T-helper 9 cell (primary cell): ENCODE data around the gene C11orf98.
"Not testable (repeated sequence)": the region's sequence is repeated elsewhere in the genome, so short reads cannot be mapped to it uniquely, and the experiment has no call there.

Experiments used
- DNase-seq: peaks from one replicate; pipeline ENCODE4 v3.0.0-alpha.2; 2020

Gene C11orf98

DNA sequence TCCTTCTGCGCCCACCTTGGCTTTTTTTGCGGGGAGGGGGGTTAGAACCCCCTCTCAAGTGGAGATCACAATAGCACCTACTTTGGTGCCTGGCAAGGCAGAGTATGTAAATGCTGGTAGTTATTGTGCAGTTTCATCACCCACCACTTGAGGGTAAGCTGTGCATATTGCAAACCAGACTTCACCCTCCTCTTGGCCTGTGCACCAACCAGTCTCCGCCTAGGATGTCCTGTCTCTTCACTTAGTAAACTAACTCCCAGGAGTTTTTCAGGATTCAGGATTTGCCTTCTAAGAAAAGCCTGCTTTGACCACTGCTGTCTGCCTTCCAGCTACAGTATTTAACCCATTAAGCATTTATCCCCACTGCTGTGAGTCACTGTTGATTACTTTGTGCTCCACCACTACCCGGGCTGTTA lies 15.8 kb upstream of the C11orf98 start:
- DNase-seq: no peak

DNA sequence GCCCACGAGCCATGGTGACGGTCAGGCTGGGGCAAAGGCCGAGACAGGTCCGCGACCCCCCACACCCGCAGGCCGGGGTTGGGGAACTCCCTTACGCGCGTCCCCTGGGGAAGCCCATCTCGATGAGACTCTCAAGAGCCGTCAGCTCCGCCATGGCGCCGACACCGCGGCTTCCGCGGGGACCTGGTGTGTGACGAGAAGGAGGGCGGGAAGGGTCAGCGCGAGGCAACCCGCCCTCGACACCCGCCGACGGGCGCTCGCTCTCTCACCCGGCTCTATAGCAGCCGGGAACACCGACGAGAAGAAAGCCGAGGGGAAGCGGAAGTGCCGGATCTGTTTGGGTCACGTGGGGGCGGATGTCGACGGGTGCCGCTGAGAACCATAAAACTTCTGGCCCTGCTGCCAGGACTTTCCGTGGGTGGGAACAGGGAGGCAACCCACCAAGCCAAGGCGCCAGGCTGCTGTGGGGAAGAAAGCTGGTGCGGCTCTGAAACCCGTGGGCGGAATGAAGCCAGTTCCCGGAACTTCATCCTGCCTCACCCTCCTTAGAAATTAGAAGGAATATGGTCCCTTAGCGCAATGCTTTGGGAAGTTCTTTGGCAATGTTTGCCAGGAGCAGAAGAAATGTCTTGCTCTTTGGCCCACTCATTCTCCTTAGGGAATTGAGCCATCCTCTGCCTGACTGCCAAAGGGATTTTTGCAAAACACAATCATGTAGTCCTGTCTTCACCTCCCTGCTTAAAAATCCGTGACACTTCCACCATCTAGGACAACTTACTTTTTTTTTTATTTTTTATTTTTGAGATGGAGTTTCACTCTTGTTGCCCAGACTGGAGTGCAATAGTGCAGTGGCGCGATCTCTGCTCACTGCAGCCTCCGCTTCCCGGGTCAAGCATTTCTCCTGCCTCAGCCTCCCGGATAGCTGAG lies 14.0 kb upstream of the C11orf98 start, which contains the start of gene UBXN1:
UBXN1 (minus strand) TSS at position 304 of the 927 bp plus-strand sequence; CDS start at position 154, 150 bp downstream.
- DNase-seq: peak; percentile 75

- DNase-seq: no peak
Measured at GRCh38 chr11:62678433-62678769, 13.4 kb upstream of the C11orf98 start.

- DNase-seq: no peak
Measured at GRCh38 chr11:62677714-62678113, 12.7 kb upstream of the C11orf98 start.

DNA sequence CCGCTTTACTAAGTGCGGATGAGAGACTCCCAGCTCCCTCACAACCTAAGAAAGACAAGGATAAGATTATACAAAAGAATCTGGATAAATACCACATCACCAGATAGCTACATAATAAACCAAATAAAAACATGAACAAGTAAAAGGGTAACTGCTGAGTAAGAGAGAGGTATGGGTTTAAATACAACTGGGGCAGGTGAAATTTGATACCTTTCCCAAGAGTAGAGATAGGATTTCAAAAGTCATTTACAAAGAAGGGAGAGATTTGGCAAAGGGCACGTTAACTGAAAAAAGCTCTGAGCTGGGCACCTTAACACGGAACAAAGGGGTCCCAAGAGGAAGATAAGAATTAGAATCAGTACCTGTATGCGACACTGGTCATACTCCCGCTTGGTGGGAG lies 12.1 kb upstream of the C11orf98 start:
- DNase-seq: no peak

- DNase-seq: no peak
Measured at GRCh38 chr11:62676698-62677097, 11.7 kb upstream of the C11orf98 start.

GRCh38 chr11:62675415-62675814 lies 10.4 kb upstream of the C11orf98 start:
- not testable (repeated sequence) for DNase-seq

GRCh38 chr11:62673196-62673525 lies 8.2 kb upstream of the C11orf98 start:
- DNase-seq: no peak

GRCh38 chr11:62671608-62672389 lies 6.8 kb upstream of the C11orf98 start, which contains the start of the genes LBHD1 and UQCC3:
Gene LBHD1 (minus strand): TSS chr11:62672267. CDS start chr11:62670031, 2,236 bp downstream.
Gene UQCC3 (plus strand): TSS chr11:62671673. CDS start chr11:62671746, 73 bp downstream.
- peak; percentile 55 for DNase-seq

DNA sequence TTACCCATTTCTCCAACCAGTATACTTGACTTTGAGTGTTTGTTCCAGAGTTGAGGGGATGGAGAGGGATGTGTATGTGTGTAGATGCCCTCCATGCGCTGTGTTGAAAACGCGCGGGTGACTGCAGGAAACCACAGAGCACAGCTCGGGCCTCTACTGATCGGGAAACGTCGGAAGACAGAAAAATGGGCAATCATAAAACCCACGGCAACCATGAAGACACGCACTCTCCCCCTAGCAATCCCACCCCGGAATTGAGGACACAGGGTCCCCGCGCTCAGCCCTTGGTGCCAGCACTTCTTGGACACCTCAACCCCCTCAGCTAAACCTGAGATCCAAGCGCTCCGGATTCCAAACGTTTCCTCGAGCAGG lies 6.2 kb upstream of the C11orf98 start:
- DNase-seq: no peak

DNA sequence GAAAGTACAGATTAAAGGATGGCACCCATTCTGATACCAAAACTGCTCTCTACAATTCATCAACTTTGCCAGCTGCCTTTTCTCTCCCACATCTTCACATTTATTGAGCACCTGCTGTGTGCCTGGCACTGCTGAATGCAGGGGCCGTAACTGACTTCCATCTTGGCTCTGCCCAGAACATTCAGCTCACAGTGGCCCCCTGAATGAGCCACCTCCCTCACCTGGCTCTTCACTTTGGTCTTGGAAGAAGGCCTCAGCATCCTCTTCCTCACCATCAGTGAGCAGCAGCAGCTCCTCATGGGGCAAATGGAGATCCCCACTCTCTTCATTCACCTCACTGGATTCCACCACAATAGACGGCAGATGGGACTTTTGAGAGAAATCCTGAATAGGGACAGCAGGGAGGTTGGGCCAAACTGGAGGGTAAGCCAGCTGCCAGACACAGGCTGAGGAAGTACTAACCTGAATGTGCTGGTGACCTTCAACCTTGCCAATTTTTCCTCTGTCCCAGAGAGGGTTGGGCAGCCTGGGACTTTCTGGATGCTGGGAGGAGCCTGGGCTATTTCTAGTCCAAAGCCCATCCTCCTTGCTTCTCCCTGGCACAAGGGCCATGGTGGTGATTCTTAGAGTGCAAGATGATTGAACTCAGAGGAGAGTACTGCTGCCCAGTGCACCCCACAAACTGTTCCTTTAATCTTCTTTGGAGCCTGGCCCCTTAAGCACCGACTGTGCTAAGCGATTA lies 4.6 kb upstream of the C11orf98 start:
- DNase-seq: no peak

GRCh38 chr11:62667460-62667859 lies 2.5 kb upstream of the C11orf98 start:
- no peak for DNase-seq

GRCh38 chr11:62666259-62666926 lies 1.4 kb upstream of the C11orf98 start:
- DNase-seq: no peak

GRCh38 chr11:62665599-62666258 lies 719 bp upstream of the C11orf98 start:
- DNase-seq: peak; percentile 52

GRCh38 chr11:62664405-62665074 lies 470 bp downstream of the C11orf98 start:
- DNase-seq: peak; percentile 37

DNA sequence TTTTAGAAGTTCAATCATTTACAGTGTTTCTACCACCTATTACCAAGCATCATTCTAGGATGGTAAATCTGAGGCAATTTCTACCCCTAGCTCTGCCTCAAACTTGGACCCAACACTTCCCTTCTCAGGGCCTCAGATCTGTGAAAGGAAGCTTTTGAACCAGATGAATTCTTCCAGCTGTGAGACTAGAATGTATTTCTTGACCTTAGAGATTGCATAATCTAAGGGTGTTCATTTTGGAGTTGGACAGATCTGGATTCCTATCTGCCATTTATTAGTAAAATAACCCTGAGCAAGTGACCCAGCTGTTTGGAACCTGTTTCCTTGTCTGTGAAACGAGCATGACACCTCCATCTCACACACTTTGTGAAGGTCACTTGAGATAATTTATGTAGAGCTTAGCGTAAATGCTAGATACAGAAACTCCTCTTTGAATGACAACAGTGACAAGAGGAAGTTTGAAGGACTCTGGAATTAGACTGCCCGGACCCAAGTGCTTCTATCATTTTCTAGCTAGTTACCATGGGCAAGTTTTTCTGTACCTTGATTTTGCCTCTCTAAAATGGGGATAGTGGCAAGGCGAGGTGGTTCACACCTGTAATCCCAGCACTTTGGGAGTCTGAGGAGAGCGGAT lies 8.1 kb downstream of the C11orf98 start:
- no peak for DNase-seq

DNA sequence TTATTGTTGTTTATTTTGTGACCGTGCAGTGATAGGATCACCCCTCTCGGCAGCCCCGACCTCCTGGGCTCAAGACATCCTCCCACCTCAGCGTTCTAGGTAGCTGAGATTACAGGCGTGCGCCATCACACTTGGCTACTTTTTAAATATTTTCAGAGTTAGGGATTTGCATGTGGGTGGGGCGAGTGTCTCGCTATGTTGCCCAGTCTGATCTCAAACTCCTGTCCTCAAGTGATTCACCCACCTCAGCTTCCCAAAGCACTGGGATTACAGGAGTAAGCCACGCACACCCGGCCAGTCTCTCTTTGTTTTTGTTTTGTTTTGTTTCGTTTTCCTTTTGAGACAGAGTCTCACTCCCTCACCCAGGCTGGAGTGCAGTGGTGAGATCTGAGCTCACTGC lies 10.7 kb downstream of the C11orf98 start:
- no peak for DNase-seq

DNA sequence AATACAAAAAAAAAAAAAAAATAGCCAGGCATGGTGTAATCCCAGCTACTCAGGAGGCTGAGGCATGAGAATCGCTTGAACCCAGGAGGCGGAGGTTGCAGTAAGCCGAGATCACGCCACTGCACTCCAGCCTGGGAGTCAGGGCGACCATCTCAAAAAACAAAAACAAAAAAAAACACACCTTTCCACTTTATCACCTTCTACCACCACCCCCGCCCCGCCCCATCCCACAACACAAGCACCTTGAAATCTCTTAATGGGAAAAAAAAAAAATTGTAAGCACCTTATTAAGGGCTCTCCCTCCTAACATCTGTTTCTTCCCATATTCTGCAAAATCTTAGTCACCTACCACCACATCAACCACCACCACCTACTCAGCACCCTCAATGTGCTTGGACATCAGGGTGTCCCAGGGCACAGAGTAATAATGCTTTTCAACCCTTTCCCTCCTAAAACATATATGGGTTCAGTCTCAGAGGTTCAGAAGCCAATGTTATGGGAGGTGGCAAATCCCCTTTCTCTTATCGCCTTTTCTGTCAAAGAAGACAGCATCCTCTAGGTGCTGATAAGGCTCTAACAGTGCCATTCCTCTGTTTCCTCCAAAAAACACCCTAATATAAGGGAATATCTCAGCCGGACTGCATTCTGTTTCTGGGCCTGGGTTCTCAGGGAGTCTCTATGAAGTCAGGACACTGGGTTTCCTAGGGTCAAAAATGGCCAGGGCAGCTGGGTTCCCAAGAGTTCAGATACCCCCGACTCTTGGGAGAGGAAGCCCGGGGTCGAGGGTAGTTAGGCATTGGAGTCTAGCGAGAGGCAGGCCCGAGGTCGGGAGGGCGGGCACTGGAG lies 12.6 kb downstream of the C11orf98 start:
- DNase-seq: peak; percentile 56

DNA sequence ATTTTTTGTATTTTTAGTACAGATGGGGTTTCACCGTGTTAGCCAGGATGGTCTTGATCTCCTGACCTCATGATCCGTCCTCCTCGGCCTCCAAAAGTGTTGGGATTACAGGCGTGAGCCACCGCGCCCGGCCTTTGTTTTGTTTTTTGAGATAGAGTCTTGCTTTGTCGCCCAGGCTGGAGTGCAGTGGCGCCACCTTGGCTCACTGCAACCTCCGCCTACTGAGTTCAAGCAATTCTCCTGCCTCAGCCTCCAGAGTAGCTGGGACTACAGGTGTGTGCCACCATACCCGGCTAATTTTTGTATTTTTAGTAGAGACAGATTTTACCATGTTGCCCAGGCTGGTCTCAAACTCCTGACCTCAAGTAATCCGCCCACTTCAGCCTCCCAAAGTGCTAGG lies 14.7 kb downstream of the C11orf98 start:
- not testable (repeated sequence) for DNase-seq

GRCh38 chr11:62649486-62649885 lies 15.5 kb downstream of the C11orf98 start:
- no peak for DNase-seq
